Measurements from ENCODE around the gene ZBTB40.

DNA sequence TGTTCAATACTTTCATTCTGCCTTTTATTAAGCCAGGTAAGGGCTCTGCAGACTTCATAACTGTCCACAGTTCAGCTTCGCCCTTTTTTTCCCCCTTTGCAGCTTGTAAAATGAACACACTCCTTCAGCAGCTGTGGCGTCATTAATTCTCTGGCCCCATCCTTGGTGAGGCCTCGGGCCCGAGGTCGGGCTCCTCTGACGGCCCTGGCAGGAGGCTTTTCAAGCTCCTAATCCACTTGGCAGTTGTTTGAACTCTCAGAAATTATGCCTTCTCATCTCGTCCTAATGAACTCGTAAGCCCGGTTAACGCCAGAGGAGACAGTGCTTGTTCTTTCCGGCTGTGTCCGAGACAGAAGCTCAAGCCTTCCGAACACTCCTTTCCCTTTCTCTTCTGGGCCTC lies 93.5 kb downstream of the ZBTB40 start:
- TF ChIP-seq, protein P1, sequence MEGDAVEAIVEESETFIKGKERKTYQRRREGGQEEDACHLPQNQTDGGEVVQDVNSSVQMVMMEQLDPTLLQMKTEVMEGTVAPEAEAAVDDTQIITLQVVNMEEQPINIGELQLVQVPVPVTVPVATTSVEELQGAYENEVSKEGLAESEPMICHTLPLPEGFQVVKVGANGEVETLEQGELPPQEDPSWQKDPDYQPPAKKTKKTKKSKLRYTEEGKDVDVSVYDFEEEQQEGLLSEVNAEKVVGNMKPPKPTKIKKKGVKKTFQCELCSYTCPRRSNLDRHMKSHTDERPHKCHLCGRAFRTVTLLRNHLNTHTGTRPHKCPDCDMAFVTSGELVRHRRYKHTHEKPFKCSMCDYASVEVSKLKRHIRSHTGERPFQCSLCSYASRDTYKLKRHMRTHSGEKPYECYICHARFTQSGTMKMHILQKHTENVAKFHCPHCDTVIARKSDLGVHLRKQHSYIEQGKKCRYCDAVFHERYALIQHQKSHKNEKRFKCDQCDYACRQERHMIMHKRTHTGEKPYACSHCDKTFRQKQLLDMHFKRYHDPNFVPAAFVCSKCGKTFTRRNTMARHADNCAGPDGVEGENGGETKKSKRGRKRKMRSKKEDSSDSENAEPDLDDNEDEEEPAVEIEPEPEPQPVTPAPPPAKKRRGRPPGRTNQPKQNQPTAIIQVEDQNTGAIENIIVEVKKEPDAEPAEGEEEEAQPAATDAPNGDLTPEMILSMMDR (IDR thresholded peaks at IDR 0.05) = no peak
- TF ChIP-seq TCF12 (IDR thresholded peaks at IDR 0.05) (no peak), JUND (IDR thresholded peaks at IDR 0.05) (no peak), EP300 (IDR thresholded peaks at IDR 0.05; ENCODE audit: borderline replicate concordance in 1 of 2, low read depth in 1 of 2, low read length in 1 of 2) (no peak), RAD21 (IDR thresholded peaks at IDR 0.05; ENCODE audit: low read length) (no peak), SIN3A (IDR thresholded peaks at IDR 0.05; ENCODE audit: borderline replicate concordance, low read depth, low read length) (no peak), ELF1 (IDR thresholded peaks at IDR 0.05) (no peak), GATA2 (CRISPR knock-in tag; IDR thresholded peaks at IDR 0.05) (no peak), TAF1 (IDR thresholded peaks at IDR 0.05; ENCODE audit: borderline replicate concordance, low read depth, low read length) (no peak)
- TF ChIP-seq, protein P2, sequence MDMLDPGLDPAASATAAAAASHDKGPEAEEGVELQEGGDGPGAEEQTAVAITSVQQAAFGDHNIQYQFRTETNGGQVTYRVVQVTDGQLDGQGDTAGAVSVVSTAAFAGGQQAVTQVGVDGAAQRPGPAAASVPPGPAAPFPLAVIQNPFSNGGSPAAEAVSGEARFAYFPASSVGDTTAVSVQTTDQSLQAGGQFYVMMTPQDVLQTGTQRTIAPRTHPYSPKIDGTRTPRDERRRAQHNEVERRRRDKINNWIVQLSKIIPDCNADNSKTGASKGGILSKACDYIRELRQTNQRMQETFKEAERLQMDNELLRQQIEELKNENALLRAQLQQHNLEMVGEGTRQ (IDR thresholded peaks at IDR 0.05; ENCODE audit: borderline replicate concordance, low read depth, low read length) = no peak
- TF ChIP-seq, protein P3, sequence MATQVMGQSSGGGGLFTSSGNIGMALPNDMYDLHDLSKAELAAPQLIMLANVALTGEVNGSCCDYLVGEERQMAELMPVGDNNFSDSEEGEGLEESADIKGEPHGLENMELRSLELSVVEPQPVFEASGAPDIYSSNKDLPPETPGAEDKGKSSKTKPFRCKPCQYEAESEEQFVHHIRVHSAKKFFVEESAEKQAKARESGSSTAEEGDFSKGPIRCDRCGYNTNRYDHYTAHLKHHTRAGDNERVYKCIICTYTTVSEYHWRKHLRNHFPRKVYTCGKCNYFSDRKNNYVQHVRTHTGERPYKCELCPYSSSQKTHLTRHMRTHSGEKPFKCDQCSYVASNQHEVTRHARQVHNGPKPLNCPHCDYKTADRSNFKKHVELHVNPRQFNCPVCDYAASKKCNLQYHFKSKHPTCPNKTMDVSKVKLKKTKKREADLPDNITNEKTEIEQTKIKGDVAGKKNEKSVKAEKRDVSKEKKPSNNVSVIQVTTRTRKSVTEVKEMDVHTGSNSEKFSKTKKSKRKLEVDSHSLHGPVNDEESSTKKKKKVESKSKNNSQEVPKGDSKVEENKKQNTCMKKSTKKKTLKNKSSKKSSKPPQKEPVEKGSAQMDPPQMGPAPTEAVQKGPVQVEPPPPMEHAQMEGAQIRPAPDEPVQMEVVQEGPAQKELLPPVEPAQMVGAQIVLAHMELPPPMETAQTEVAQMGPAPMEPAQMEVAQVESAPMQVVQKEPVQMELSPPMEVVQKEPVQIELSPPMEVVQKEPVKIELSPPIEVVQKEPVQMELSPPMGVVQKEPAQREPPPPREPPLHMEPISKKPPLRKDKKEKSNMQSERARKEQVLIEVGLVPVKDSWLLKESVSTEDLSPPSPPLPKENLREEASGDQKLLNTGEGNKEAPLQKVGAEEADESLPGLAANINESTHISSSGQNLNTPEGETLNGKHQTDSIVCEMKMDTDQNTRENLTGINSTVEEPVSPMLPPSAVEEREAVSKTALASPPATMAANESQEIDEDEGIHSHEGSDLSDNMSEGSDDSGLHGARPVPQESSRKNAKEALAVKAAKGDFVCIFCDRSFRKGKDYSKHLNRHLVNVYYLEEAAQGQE (IDR thresholded peaks at IDR 0.05; ENCODE audit: low read depth, low read length) = no peak
- TF ChIP-seq, protein P4, sequence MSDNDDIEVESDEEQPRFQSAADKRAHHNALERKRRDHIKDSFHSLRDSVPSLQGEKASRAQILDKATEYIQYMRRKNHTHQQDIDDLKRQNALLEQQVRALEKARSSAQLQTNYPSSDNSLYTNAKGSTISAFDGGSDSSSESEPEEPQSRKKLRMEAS (IDR thresholded peaks at IDR 0.05; ENCODE audit: low read depth) = no peak
